22Rv1 (cell line): ENCODE measurements around the gene PARVB.

ENCODE experiments used
- ZFX ChIP-seq: fragments of 450-650 bp; IDR thresholded peaks from 2 replicates; pipeline ENCODE4 v1.6.1; 2017; ENCODE audit warnings: antibody characterized with exemption, borderline replicate concordance
- TF ChIP-seq, protein P1 (sequence below): fragments of 450-650 bp; IDR thresholded peaks from 2 replicates; pipeline ENCODE4 v1.5.1; 2017; ENCODE audit warnings: mild to moderate bottlenecking

DNA sequence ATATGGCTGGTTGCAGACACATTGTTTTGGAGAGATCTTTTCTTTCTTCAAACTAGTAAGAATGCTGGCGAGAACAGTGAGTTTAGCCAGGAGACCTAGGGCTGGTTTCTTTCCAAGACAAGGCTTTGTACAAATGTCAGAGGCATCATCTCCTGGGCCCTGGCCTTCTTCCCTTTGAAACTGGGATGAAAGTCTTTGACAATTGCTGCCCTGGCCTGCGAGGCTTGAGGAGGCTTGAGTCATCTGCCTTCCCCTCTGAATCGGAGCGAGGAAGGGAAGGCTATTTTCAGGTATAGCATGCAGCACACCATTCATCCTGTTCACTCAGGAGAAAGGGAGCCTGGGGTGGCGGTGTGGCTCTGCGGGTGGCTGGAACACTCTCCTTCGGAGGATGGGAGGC lies 135.1 kb downstream of the PARVB start:
- TF ChIP-seq, protein P1, sequence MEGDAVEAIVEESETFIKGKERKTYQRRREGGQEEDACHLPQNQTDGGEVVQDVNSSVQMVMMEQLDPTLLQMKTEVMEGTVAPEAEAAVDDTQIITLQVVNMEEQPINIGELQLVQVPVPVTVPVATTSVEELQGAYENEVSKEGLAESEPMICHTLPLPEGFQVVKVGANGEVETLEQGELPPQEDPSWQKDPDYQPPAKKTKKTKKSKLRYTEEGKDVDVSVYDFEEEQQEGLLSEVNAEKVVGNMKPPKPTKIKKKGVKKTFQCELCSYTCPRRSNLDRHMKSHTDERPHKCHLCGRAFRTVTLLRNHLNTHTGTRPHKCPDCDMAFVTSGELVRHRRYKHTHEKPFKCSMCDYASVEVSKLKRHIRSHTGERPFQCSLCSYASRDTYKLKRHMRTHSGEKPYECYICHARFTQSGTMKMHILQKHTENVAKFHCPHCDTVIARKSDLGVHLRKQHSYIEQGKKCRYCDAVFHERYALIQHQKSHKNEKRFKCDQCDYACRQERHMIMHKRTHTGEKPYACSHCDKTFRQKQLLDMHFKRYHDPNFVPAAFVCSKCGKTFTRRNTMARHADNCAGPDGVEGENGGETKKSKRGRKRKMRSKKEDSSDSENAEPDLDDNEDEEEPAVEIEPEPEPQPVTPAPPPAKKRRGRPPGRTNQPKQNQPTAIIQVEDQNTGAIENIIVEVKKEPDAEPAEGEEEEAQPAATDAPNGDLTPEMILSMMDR, result no peak
- no peak for TF ChIP-seq ZFX
